ENCODE results near the gene SPINK7.
A peak's percentile ranks its signal among the peaks of the same experiment; 100 is the strongest.
"Not testable (repeated sequence)": the region's sequence is repeated elsewhere in the genome, so short reads cannot be mapped to it uniquely, and the experiment has no call there.

The SPINK7 gene

DNA sequence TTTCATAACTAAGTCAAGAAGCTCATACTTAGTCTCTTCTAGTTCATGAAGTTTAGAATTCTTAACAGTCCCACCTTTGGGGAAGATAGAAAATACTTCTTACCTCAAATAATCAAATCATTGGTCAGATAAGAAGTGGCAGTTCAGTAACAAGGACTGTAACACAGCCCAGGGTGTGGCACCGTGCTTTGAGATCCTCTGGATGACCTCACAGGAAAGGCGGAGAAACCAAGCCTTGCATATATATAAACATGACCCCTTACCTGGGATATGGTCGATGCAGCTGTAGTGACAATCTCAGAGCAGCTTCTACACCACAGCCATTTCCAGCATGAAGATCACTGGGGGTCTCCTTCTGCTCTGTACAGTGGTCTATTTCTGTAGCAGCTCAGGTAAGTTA lies at the start of gene SPINK7:
TSS of gene SPINK7 (plus strand) at position 271 of the 400 bp plus-strand sequence. CDS start at position 332, 61 bp downstream.
- no peak for DNase-seq (ENCODE audit: low spot score)

- no peak for DNase-seq (ENCODE audit: low spot score)
Measured at GRCh38 chr5:148267962-148268361, 44.3 kb upstream of the SPINK7 start.

GRCh38 chr5:148268566-148268965 lies 43.7 kb upstream of the SPINK7 start, which contains the start of gene SPINK13:
Gene SPINK13, plus strand, starts transcription at chr5:148268794. Its CDS starts 1,279 bp downstream, at chr5:148270073.
- DNase-seq (ENCODE audit: low spot score): no peak

- not testable (repeated sequence) for DNase-seq (ENCODE audit: low spot score)
Measured at GRCh38 chr5:148275129-148275528, 37.1 kb upstream of the SPINK7 start.

GRCh38 chr5:148280893-148281292 lies 31.3 kb upstream of the SPINK7 start:
- not testable (repeated sequence) for DNase-seq (ENCODE audit: low spot score)

DNA sequence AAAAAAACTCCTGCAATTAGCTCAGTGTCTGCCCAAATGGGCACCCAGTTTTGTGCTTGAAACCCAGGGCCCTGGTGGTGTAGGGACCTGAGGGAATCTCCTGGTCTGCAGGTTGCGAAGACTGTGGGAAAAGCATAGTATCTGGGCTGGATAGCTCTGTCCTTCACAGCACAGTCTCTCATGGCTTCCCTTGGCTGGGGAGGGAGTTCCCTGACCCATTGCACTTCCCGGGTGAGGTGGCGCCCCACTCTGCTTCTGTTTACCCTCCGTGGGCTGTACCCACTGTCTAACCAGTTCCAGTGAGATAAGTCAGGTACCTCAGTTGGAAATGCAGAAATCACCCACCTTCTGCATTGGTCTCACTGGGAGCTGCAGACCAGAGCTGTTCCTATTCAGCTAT lies 30.9 kb upstream of the SPINK7 start:
- DNase-seq (ENCODE audit: low spot score): not testable (repeated sequence)

GRCh38 chr5:148290271-148291195 lies 21.7 kb upstream of the SPINK7 start:
- peak; percentile 26 for DNase-seq (ENCODE audit: low spot score)

GRCh38 chr5:148297731-148298130 lies 14.5 kb upstream of the SPINK7 start:
- DNase-seq (ENCODE audit: low spot score): no peak

GRCh38 chr5:148306446-148306845 lies 5.8 kb upstream of the SPINK7 start:
- no peak for DNase-seq (ENCODE audit: low spot score)

GRCh38 chr5:148309019-148309418 lies 3.2 kb upstream of the SPINK7 start:
- no peak for DNase-seq (ENCODE audit: low spot score)

- no peak for DNase-seq (ENCODE audit: low spot score)
Measured at GRCh38 chr5:148309746-148310145, 2.5 kb upstream of the SPINK7 start.

GRCh38 chr5:148311484-148311883 lies 739 bp upstream of the SPINK7 start:
- no peak for DNase-seq (ENCODE audit: low spot score)

DNA sequence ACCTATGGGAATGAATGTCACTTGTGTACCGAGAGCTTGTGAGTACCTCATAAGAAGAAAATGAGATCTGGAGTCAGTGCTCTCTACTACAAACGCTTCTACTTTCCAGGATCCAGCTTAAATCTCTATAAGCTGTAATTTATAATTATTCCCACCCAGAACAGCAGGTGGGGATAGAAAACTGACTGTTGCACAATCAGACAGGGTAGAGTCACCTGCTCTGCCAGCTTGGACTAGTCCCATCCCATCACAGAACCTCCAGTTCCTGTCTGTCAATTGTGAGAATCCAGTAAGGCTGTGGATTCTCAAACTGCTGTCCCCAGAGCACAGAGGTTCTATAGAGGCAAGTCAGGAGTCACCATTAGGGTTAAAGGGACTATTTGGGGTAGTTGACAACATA lies 2.0 kb downstream of the SPINK7 start:
- DNase-seq (ENCODE audit: low spot score): peak; percentile 25

- no peak for DNase-seq (ENCODE audit: low spot score)
Measured at GRCh38 chr5:148314731-148315130, 2.5 kb downstream of the SPINK7 start.

GRCh38 chr5:148320011-148320963 lies 8.1 kb downstream of the SPINK7 start:
- DNase-seq (ENCODE audit: low spot score): not testable (repeated sequence)

- no peak for DNase-seq (ENCODE audit: low spot score)
Measured at GRCh38 chr5:148333262-148333849, 21.1 kb downstream of the SPINK7 start.

- no peak for DNase-seq (ENCODE audit: low spot score)
Measured at GRCh38 chr5:148335259-148335658, 23.0 kb downstream of the SPINK7 start, which contains the start of gene SPINK9. Gene SPINK9, plus strand, starts transcription at chr5:148335559. Its CDS starts 55 bp downstream, at chr5:148335614.

DNA sequence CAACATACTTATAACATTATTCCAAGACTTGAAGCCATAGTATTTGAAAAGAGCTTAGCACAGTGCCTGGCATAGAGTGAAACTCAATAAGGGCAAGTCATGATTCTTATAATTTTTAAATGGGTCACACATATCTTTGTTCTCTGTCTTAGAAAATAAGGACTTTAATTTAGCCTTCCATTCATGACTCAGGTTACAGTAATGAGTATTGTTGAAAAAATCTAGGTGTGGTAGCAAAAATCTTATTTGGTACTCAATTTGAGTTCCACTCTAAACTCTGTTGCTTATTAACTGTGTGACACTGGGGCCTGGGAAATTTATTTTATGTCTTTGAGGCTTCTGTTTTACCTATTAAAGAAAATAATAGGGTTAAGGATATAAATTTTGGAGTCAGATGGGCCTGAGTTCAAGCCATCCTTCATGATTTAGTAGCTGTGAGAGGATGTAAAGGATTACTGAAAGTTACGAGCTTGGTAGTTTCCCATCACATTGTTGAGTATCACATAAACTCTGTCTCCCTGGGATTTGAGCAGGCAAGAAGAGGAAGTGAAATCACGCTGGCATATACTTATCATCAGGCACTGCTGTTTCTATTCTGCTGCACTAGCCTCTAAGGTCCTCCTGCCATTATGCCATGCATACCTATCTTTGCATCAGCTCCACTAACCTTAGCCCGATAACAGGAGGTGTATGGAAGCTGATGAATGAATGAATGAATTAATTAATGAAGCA lies 24.6 kb downstream of the SPINK7 start:
- no peak for DNase-seq (ENCODE audit: low spot score)

- DNase-seq (ENCODE audit: low spot score): no peak
Measured at GRCh38 chr5:148342371-148343045, 30.3 kb downstream of the SPINK7 start.

- DNase-seq (ENCODE audit: low spot score): no peak
Measured at GRCh38 chr5:148343046-148343407, 30.8 kb downstream of the SPINK7 start.
